ENCODE data around the gene CDHR3. TPM values are rescaled to one million over a fixed set of nuclear protein-coding genes. Genes with fewer than 3 reads are reported as not detected.

The CDHR3 gene
- total and polyA plus RNA-seq, 2 donors (not counting 3 experiments of a cell fraction or from before 2014, with no cell fraction given) = 0.46 to 2.3 TPM

DNA sequence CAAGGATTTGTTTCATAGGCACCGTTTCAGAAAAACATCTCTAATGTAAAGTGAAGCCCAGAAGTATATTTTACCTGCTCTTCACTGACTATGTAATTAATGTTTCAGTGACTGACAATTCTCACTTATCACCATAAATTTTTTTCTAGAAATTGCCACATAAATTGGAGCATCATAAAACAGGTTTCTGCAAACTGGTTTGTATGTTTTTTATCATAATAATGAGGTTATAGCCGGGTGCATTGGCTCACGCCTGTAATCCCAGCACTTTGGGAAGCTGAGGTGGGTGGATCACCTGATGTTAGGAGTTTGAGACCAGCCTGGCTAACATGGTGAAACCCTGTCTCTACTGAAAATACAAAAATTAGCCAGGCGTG is 109.6 kb downstream of the CDHR3 start:
- Histone ChIP-seq H4K20me1 (replicated peaks; ENCODE audit: control insufficient read depth, extremely low read depth, insufficient read depth, low read length) (no peaks in the 10 kb centered on the region), H3K36me3 (ENCODE audit: control insufficient read depth in 2 of 2, extremely low read depth in 1 of 2, insufficient read depth in 2 of 2, low read length in 2 of 2) (no peaks in the 10 kb centered on the region), H3K4me3 (replicated peaks in 1 of 3; ENCODE audit: insufficient read depth in 1 of 3, low read depth in 1 of 3, low read length in 3 of 3) (no peak overlapping the region), H3K9ac (replicated peaks; ENCODE audit: extremely low read depth, insufficient read depth, low read length) (peak overlapping the region; percentile 19), H3K27ac (ENCODE audit: insufficient read depth, low read depth, low read length) (peak overlapping the region; percentile 60), H2AFZ (ENCODE audit: low read depth, low read length) (peak overlapping the region; percentile 34), H3K27me3 (ENCODE audit: control insufficient read depth in 2 of 2, insufficient read depth in 2 of 2, low read length in 2 of 2) (no peaks in the 10 kb centered on the region), H3K9me1 (replicated peaks; ENCODE audit: control insufficient read depth, extremely low read depth, insufficient read depth, low read length) (no peaks in the 10 kb centered on the region), H3K9me3 (replicated peaks; ENCODE audit: control insufficient read depth, insufficient read depth, low read length) (no peaks in the 10 kb centered on the region), H3K79me2 (ENCODE audit: control insufficient read depth, insufficient read depth, low read length) (no peaks in the 10 kb centered on the region), H3K4me2 (ENCODE audit: insufficient read depth, low read length) (peak overlapping the region; percentile 3), H3K4me1 (ENCODE audit: control insufficient read depth, extremely low read depth, insufficient read depth, low read length) (peaks cover 20% of the 10 kb centered on the region)
- no TSS peak for BruUV-seq (replicated peaks)
- intact Hi-C loops (cut with micrococcal nuclease) = no loop called here
- TF ChIP-seq, protein P1, sequence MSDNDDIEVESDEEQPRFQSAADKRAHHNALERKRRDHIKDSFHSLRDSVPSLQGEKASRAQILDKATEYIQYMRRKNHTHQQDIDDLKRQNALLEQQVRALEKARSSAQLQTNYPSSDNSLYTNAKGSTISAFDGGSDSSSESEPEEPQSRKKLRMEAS (IDR thresholded peaks at IDR 0.05; ENCODE audit: insufficient read depth, insufficient read length) = no peak
- no peak for TF ChIP-seq EZH2 (IDR thresholded peaks at IDR 0.05; ENCODE audit: borderline replicate concordance, low read depth, low read length, severe bottlenecking)
- no peak for TF ChIP-seq JUN (IDR thresholded peaks at IDR 0.05; ENCODE audit: borderline replicate concordance, insufficient read depth, insufficient read length, low read depth)
- no peak for TF ChIP-seq MYC (IDR thresholded peaks at IDR 0.05; ENCODE audit: low read depth, low read length)
- TF ChIP-seq FOS (IDR thresholded peaks at IDR 0.05; ENCODE audit: borderline replicate concordance, insufficient read depth, low read length) = no peak
- no peak for TF ChIP-seq POLR2A (IDR thresholded peaks at IDR 0.05; ENCODE audit: low read depth, low read length)
- TF ChIP-seq, protein P2, sequence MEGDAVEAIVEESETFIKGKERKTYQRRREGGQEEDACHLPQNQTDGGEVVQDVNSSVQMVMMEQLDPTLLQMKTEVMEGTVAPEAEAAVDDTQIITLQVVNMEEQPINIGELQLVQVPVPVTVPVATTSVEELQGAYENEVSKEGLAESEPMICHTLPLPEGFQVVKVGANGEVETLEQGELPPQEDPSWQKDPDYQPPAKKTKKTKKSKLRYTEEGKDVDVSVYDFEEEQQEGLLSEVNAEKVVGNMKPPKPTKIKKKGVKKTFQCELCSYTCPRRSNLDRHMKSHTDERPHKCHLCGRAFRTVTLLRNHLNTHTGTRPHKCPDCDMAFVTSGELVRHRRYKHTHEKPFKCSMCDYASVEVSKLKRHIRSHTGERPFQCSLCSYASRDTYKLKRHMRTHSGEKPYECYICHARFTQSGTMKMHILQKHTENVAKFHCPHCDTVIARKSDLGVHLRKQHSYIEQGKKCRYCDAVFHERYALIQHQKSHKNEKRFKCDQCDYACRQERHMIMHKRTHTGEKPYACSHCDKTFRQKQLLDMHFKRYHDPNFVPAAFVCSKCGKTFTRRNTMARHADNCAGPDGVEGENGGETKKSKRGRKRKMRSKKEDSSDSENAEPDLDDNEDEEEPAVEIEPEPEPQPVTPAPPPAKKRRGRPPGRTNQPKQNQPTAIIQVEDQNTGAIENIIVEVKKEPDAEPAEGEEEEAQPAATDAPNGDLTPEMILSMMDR (IDR thresholded peaks at IDR 0.05; ENCODE audit: extremely low read depth in 1 of 2, insufficient read depth in 1 of 2, low read depth in 1 of 2, low read length in 2 of 2) = no peak
- TF ChIP-seq POLR2AphosphoS5 (IDR thresholded peaks at IDR 0.05; ENCODE audit: insufficient read depth, low read depth, low read length) = no peak
- no peak for TF ChIP-seq GATA2 (IDR thresholded peaks at IDR 0.05; ENCODE audit: insufficient read depth, insufficient read length, low read depth, low read length)
- FAIRE-seq = no peak
- POLR2A ChIA-PET = interaction anchor here (1.2 to 1.7 kb wide), 2 partner anchors 27 to 40 kb away, joined by 3 to 7 read pairs; partner anchors contain the start of gene SYPL1
- dilution Hi-C loops (cut with MboI; ENCODE audit: extremely low pct_ligation_motif_present, low sequenced_read_pairs) = loop anchor here (25.0 kb wide), 1 partner anchor 90 kb away; no protein-coding TSS in a partner anchor
- CTCF ChIA-PET = interaction anchor here (1.1 to 2.6 kb wide), 8 partner anchors 11 to 95 kb away, joined by 3 to 21 read pairs (median 5); partner anchors contain the start of gene SYPL1
- no peak for DNase-seq (ENCODE audit: low read depth, low spot score)

Measured in endothelial cell of umbilical vein (primary cell).